HepG2 (cell line): ENCODE measurements around the gene HTN3. TPM values are rescaled to one million over a fixed set of nuclear protein-coding genes. Genes with fewer than 3 reads are reported as not detected.

ENCODE experiments used
- ARID5B ChIP-seq: IDR thresholded peaks from 2 replicates; pipeline ENCODE4 v1.4.0; 2020; ENCODE audit warnings: mild to moderate bottlenecking, missing genetic modification reagents
- ATF7 ChIP-seq, 2 experiments: fragments of 450-650 bp in 1 of 2; sonication (generic) in 1 of 2; formaldehyde crosslinking in 1 of 2; IDR thresholded peaks; 2 replicates each; pipeline versions ENCODE4 v1.4.0 to v1.6.1; 2016 to 2020; ENCODE audit warnings: antibody characterized with exemption in 1 of 2, mild to moderate bottlenecking in 1 of 2, missing genetic modification reagents in 1 of 2
- FOXJ3 ChIP-seq: sonication (generic); formaldehyde crosslinking; IDR thresholded peaks from 2 replicates; pipeline ENCODE4 v1.4.0; 2020; ENCODE audit warnings: missing genetic modification reagents, mild to moderate bottlenecking, borderline replicate concordance
- LCORL ChIP-seq, 2 experiments: fragments of 450-650 bp in 1 of 2; sonication (generic) in 1 of 2; formaldehyde crosslinking in 1 of 2; IDR thresholded peaks; 2 replicates each; pipeline versions ENCODE4 v1.5.0 to v1.6.1; 2017 to 2020; ENCODE audit warnings: antibody characterized with exemption in 1 of 2, missing genetic modification reagents in 1 of 2
- NFE2L2 ChIP-seq: fragments of 150-350 bp; IDR thresholded peaks from 2 replicates; pipeline ENCODE4 v1.6.1; 2014; ENCODE audit warnings: low read length
- SAP130 ChIP-seq: IDR thresholded peaks from 2 replicates; pipeline ENCODE4 v1.6.1; 2016; ENCODE audit warnings: low read depth
- SOX6 ChIP-seq, 2 experiments: fragments of 450-650 bp in 1 of 2; sonication (generic) in 1 of 2; formaldehyde crosslinking in 1 of 2; IDR thresholded peaks; 2 replicates each; pipeline versions ENCODE4 v1.4.0 to v1.6.1; 2017 to 2020; ENCODE audit warnings: antibody characterized with exemption in 1 of 2, mild to moderate bottlenecking in 1 of 2, missing genetic modification reagents in 1 of 2
- ZFY ChIP-seq: sonication (generic); formaldehyde crosslinking; IDR thresholded peaks from 2 replicates; pipeline ENCODE4 v1.4.0; 2020; ENCODE audit warnings: missing genetic modification reagents
- ZMYM2 ChIP-seq: sonication (generic); formaldehyde crosslinking; IDR thresholded peaks from 2 replicates; pipeline ENCODE4 v1.8.0; 2022; ENCODE audit warnings: mild to moderate bottlenecking, missing genetic modification reagents
- ZNF749 ChIP-seq: sonication (generic); formaldehyde crosslinking; IDR thresholded peaks from 2 replicates; pipeline ENCODE4 v1.8.0; 2022; ENCODE audit warnings: mild to moderate bottlenecking, missing genetic modification reagents, moderate library complexity, borderline replicate concordance
- polyA plus RNA-seq, 8 experiments: library from polyadenylated mRNA; depleted of rRNA in 3 of 8; stranded (reverse) in 7 of 8; unstranded in 1 of 8; fragments of >200 nt; fragmentation: Illumina TruSeq in 4 of 8; extraction: Trizol in 4 of 8; gene quantifications; 2 replicates each; pipeline versions ENCODE4 v1.2.1 to v1.2.3, GENCODE V29; 2011 to 2016; ENCODE audit warnings: low read depth in 4 of 8, missing spikeins in 1 of 8, mixed read lengths in 1 of 8; ENCODE audit not compliant: insufficient read depth in 1 of 8
- total RNA-seq, 5 experiments: library from RNA; depleted of rRNA; stranded (reverse); fragments of >200 nt; fragmentation: Illumina TruSeq; extraction: Trizol; gene quantifications; 2 replicates each; pipeline ENCODE4 v1.2.3, GENCODE V29; 2016; ENCODE audit warnings: low read depth in 1 of 5
- TF ChIP-seq, protein P1 (sequence below): IDR thresholded peaks from 2 replicates; pipeline ENCODE4 v1.6.1; 2016; ENCODE audit warnings: low read depth, control low read depth

Gene HTN3
- total and polyA plus RNA-seq, 2 of the 13 experiments (the other 11 are each of a cell fraction or from before 2014, with no cell fraction given): not detected

GRCh38 chr4:69984030-69984443 lies 44.2 kb upstream of the HTN3 start (continued):
- TF ChIP-seq, protein P1, sequence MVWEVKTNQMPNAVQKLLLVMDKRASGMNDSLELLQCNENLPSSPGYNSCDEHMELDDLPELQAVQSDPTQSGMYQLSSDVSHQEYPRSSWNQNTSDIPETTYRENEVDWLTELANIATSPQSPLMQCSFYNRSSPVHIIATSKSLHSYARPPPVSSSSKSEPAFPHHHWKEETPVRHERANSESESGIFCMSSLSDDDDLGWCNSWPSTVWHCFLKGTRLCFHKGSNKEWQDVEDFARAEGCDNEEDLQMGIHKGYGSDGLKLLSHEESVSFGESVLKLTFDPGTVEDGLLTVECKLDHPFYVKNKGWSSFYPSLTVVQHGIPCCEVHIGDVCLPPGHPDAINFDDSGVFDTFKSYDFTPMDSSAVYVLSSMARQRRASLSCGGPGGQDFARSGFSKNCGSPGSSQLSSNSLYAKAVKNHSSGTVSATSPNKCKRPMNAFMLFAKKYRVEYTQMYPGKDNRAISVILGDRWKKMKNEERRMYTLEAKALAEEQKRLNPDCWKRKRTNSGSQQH (CRISPR knock-in tag): peak; percentile 74; the same call in 1 of the 2 replicates
- peak; percentile 49; the same call in 1 of the 2 replicates for TF ChIP-seq ZNF749
- no peak for TF ChIP-seq LCORL (IDR thresholded peaks at IDR 0.05)
- TF ChIP-seq LCORL (CRISPR knock-in tag; IDR thresholded peaks at IDR 0.05): peak; percentile 50; the same call in 1 of the 2 replicates
- TF ChIP-seq ZFY (CRISPR knock-in tag): 0 out of 2 replicates have a peak, but pooled peaks have one; percentile 30
- TF ChIP-seq NFE2L2: peak; percentile 80
- TF ChIP-seq ARID5B (CRISPR knock-in tag): peak; percentile 88
- peak; percentile 61; the same call in 1 of the 2 replicates for TF ChIP-seq FOXJ3 (CRISPR knock-in tag)
- no peak for TF ChIP-seq SOX6 (IDR thresholded peaks at IDR 0.05)
- peak; percentile 79 for TF ChIP-seq SOX6 (CRISPR knock-in tag; IDR thresholded peaks at IDR 0.05)
- TF ChIP-seq ATF7 (IDR thresholded peaks at IDR 0.05): no peak
- TF ChIP-seq ATF7 (CRISPR knock-in tag; IDR thresholded peaks at IDR 0.05): 0 out of 2 replicates have a peak, but pooled peaks have one; percentile 57
- TF ChIP-seq ZMYM2 (CRISPR knock-in tag): 0 out of 2 replicates have a peak, but pooled peaks have one; percentile 54
- TF ChIP-seq SAP130 (CRISPR knock-in tag): peak; percentile 52; the same call in 1 of the 2 replicates
